Measurements from ENCODE around the gene ITGAV.

Gene ITGAV

DNA sequence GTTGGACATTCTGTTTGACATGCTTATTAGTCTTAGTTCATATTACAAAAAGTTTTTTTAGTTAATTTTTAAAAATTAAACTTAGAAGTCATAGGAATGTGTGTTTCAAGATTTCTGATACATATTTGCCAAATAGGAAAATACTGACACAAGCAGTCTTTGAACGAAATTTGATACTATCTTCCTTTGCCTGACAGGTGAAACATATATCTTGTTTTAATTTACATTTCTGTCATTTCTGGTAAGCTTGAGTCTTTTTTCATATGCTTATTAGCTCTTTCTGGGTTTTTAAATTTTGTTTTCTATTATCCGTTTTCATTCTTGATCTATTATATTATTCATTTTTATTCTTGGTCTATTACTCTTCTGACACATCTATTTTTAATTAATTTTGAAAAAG lies 24.5 kb downstream of the ITGAV start:
- DNase-seq = no peak

DNA sequence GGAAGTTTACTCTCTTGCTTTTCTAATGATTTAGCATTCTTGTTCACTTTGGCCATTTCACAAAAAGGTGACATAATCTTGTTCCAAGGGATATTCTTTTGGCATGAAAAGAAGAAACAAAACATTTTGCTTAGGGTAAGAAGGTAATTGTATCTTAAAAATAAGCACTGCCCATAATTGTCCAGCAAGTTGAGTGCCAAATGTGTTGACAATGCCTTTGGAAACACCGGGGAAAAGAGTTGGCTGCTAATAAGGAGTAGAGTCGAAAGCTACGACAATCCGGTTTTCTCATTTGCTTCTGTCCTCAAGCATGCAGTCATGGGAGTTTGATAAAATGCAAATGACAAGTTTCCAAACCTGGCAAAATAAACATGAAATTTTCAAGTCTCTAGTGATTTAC lies 27.3 kb downstream of the ITGAV start:
- DNase-seq = no peak

DNA sequence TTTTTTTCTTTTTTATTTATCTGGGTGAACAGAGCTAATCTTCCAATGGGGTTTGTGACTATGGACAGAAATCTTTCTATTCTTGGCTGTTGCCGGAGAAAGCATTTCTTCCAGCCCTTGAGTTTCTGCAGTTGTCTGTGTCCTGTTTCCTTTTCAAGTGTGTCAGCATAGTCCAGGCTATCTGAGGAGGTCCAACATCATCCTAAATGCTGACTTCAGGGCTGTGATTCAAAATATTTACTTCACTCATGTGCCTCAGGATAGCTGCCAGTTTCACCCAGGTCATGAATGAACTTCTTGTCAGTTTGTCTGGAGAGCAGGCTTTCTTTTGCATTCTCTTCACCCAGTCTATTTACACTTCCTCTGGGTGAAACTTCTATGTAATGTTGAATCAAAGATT lies 27.9 kb downstream of the ITGAV start:
- no peak for DNase-seq

DNA sequence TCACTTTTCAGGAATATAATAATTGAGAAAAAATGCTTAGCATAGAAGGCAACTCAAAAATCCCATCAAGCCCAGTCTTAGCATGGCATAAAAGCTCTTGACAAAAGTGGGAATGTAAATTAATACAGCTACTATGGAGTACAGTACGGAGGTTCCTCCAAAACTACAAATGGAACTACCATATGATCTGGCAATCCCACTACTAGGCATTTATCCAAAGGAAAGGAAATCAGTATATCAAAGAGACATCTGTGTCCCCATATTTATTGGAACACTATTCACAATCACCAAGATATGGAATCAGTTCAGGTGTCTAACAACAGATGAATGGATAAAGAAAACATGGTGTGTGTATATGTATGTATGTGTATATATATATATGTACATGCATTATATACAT lies 28.8 kb downstream of the ITGAV start:
- DNase-seq = no peak

DNA sequence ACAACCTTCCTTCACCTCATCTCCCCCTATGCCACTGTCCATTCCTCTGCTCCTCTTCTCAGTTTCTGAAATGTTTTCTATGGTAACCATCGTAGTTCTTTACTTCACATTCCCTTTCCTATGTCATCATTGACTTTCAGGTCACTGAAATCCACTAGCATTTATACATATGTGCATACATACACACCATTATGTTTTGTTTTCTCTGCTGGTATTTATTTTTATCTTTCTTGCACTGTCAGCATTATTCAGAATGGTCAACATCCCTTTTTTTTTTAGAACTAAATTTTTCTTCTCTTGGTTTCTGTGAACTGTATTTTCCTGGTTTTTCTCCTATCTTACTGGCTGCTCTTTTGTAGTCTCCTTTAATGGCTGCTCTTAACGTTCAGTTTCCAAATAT lies 33.2 kb downstream of the ITGAV start:
- no peak for DNase-seq

DNA sequence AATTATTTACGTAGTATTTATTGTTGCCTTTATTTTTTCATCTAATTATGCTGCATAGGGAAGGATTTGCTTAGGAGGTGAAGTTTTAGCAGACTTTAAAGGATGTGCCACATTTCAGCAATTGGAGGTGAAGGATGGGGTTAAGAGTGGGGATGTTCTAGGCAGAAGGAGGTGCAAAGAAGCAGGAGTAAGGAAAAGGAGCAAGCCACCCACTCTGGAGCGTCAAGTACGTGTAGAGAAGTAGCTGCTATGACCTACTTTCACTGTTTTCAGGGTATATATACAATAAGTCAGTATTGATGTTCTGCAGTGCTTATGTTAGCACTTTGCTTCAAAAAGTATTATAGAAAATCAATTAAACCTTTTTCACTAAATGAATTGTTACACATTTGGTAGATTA lies 34.4 kb downstream of the ITGAV start:
- DNase-seq = no peak

DNA sequence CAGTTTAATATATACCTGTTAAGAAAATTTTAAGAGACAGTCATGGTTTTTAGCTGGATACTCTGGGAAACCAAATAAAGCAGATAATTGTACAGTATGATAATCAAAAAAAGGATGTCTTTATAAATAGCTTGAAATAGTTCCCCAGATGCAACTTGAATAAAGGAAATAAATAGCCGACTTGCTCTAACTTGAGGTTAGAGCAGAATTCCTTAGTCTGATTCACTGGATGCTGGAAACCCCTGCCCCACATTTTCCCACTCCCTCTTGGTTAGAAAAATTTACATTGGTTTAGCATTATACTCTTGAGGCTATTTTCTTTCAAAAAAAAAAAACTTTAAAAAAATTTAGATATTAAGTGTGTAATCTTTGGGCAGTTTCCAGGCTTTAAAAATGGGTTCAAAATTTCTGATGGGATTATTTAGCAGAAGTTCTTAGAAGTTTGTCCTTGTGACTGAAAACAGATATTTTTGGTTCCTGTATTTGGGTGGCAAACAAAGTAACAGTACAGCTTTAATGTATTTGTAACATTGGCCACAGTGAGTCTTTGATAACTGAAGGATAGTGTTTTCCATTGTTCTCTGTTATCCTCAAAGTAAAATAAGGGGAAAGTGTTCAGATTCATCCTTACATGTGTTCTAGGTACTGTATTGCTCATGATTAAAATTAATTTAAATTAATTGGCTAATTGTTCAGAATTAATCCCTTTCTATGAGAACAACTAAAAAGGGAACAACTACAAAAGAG lies 39.6 kb downstream of the ITGAV start:
- DNase-seq = no peak

DNA sequence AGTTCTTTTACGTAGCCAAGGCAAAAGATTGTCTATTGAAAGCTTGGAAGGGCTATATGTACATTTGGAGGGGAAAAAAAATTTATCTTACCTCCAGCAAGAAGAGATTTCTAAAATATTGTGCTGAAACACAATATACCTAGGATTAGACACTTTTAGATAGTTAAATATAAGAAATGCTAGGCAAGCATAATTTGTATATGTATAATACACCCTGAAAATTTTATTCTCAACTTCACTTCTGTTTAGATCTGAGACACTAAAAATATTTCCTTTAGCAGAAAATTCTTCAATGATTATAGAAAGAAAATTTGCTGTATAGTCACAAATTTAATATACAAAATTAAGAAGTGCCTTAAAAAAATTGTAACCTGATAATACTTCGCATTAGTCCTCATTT lies 42.6 kb downstream of the ITGAV start:
- no peak for DNase-seq

DNA sequence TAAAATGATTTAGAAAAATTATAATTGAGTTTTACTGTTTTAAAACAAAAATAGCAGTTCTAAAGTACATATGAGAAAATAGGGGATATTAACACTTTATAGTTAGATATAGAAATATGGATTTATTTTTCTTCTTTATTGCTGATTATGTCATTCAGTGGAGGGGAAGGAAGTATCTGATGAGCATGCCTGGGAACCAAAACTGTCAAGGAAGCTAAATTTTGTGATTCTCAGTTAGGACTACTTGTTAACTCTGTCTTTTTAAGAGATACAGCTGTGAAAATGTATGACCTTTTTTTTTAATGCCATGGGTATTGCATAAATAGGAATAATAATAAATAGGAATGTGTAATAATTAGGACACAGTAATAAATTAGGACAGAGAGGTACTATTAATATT lies 44.8 kb downstream of the ITGAV start:
- no peak for DNase-seq

DNA sequence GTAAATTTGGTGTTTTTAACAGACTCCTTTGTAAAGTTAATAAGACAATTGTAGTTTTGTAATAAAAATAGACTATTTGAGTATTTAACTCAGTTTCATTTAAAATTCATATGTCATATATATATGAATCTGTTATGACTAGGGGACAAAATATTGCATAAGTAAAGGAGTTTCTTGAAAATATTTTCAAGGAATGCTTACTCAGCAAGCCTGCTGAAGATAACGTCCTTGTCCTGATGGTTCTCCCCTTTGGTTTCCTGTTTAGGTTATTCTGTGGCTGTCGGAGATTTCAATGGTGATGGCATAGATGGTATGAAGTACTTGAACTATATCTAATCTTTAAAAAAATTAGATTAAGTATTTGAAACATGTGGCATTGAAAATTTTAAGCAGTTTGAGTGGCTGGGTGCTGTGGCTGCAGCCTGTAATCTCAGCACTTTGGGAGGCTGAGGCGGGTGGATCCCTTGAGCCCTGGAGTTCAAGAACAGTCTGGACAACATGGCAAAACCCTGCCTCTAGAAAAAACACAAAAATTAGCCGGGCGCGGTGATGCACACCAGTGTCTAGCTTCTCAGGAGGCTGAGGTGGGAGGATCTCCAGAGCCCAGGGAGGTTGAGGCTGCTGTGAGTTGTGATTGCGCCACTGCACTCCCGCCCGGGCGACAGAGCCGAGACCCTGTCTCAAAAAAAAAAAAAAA lies 47.1 kb downstream of the ITGAV start:
- DNase-seq = no peak

DNA sequence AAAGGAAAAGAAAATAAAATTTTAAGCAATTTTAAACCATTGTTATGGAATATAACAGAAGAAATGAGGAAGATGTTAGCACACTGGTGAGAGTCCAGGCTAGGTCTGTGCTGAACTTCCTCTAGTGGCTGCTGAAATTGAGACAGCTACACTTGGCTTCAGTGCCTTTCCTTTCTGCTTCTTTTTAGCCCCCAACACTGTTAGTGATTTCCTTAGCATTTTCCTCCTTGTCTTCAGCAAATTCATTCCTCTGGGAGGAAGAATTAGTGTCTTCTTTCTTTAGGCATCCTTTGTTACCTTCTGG lies 47.6 kb downstream of the ITGAV start:
- DNase-seq = no peak

DNA sequence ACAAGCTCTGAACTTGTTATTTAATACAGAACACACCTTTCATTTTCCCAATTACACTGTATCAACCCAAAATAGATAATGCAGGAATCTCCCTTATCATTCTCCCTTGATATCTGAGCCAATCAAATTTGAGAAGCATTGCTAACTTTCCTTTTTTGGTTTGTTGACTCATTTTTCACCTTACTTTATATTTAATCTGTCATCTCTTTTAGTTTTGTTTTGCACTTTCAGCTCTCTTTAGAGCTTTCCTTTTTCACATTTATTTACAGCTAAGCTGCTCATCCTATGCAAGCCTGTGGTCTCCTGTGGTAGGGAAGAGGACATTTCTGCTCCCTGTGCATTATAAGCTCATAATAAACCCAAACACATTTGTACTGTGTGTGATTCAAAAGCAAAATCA lies 50.1 kb downstream of the ITGAV start:
- DNase-seq = no peak

DNA sequence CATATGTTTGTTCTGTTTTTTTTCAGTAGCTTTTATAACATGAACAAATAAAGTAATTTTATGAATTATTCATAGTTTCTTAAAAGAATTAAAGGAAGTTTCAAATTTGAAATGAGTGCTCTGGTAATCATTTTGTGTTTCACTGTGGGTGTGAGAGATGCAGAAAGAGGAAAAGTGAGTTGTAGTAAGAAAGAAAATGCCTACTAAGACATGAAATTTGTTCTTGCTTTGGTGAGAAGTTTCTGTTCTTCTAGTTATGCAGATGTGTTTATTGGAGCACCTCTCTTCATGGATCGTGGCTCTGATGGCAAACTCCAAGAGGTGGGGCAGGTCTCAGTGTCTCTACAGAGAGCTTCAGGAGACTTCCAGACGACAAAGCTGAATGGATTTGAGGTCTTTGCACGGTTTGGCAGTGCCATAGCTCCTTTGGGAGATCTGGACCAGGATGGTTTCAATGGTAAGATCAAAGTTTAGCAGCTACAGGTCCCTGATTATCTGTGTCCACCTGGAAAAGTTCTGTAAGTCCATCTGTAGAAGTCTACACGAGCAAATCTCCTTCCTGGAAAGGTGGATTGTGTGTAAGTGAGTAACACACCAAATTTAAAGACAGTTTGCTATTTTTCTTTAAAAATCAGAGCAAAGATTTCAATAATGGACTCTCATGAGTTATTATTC lies 51.4 kb downstream of the ITGAV start:
- DNase-seq = no peak

DNA sequence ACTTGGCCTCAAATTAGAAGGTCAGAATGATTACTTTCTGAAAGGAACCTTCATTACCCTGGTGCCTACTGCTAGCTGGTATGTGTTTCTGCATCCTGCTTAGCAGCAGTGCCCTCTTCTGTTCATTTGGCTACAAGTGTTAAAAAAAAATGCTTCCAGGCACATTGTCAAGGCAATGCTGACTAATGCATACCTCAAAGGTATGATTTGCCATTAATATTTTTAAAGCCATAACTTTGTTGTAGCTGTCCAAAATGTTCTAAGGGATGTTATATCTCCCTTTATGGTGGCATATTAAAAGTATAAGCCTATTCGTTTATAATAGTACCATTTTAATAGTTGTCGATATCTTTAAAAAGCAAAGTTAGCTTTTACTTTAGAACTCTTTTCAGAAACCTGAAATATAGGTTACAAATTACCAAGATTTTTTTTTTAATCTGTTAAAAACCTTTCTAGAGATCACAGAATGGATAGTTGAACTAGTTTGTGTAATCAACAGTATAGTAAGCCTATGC lies 52.0 kb downstream of the ITGAV start:
- DNase-seq = peak; percentile 35

DNA sequence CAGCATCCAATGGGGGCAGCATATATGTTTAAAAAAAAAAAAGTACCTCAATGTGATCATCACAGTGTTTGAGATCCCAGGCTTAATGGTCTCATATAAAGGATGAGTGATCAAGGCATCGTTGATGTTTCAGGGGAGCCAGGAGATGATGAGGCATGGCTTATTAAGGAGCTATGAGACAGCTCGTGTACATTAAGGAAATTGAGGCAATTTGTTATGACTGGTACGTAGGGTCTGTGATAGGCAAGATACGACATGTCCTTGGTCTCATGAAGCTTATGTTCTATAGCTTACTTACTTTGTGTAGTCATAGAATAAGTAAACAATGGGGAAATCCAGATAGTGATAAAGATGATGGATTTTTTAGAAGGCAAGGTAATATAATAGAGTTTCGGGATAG lies 54.9 kb downstream of the ITGAV start:
- DNase-seq = no peak

DNA sequence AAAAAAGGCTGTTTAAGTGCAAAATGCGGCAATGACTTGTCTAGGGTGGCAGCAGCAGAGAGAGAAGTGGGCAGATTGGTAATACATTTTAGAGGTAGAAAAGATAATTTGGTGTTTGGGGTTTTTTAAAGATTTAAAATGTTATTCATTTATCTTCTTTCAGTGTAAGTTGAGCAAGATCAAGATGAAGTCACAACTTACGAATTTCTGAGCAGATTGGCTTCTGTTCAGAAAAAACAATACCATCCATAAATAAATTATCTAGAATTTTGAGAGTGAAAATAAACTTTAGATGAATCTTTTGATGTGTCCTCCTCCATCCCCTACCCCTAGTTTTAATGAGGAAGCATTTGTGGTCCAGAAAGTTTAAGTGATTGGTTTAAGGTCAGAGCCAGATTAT lies 56.1 kb downstream of the ITGAV start:
- DNase-seq = no peak

DNA sequence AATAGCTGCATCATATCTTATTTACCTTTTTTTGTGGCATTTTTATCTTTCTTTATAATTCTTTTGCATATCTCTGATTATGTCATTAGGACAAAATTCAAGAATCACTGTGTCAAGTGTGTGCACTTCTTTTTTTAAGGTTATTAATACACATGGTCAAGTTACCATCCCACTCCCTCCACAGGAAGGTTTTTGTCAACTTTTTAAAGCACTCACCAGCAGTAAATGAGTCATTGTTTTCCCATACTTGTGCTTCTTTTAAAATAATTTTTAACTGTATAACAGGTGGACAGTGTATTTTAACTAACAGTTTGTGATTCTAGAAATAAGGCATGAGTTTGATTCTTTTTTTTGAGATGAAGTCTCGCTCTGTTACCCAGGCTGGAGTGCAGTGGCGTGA lies 58.3 kb downstream of the ITGAV start:
- DNase-seq = no peak

DNA sequence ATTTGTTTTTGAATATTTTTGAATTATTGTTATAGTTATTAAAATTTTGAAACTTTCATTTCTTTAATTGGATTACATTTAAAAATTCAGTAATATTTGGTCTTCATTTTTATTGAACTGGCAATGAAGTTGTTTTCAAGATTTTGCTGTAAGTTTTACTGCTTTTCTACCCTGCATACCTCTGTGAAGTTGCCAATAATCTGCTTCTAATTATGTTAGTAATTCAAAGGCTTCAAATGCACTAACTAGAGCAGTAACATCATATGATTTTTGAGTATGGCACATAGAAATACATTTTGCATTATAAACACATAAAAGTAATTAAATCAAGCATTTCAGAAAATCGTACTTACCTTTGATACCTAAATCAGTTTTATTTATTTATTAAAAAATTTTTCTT lies 63.7 kb downstream of the ITGAV start:
- no peak for DNase-seq

DNA sequence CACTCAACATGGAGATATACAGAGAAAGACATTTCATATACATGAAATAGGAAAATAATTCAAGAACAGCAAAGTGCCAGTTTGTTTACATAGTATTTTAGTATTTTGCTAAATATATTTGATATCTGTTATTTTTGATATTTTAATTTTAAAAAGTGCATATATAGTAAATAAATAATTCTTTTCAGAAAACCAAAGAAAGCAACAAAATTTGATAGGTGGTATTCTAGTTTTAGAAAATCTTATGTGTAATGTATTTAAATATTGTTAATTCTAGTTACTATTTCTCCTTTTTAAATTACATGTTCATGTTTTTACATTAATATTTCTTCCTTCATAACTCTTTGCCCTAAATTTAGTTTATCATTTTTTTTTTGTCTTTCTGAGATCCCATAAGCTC lies 69.5 kb downstream of the ITGAV start:
- no peak for DNase-seq

DNA sequence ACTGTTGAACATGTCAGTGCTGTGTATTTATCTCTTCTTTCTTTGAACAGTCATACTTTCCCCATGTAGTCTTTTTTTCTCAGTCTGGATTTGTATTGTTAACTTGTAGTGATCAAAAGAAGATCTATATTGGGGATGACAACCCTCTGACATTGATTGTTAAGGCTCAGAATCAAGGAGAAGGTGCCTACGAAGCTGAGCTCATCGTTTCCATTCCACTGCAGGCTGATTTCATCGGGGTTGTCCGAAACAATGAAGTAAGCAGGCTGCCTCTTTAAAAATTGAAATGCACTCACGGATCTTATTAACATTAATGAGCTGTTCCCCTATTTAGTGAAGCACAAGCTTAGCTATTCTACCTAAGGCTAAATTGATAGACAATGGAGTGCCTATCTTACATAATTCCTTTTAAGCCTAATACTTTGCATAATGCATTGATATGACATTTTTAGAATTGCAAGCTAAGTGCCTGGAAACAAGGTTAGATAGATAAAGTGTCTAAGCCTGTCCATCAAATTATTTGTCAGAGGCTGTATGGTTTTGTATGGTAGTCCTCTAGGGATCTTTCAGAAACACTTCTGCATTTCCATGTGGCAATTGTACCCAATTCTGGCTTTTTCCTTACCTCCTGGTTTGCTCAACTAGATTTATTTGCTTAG lies 74.7 kb downstream of the ITGAV start:
- no peak for DNase-seq

DNA sequence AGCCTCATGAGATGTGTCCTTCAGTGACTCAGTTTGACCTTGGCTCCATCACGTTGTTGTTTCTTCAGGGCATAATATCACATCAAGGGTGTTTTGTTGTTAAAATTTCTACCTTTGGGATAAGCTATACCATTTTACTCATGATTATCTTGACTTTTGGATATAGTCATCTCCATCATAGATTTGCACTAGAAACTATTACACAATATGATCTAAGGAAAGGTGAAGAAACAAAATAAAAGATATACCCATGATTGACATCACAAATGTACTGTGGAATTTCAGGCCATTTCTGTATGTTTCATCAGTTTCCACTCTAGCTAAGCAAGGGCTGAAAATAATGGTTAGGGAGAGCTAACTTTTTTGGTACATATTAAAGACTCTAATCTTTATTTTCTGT lies 79.3 kb downstream of the ITGAV start:
- no peak for DNase-seq

DNA sequence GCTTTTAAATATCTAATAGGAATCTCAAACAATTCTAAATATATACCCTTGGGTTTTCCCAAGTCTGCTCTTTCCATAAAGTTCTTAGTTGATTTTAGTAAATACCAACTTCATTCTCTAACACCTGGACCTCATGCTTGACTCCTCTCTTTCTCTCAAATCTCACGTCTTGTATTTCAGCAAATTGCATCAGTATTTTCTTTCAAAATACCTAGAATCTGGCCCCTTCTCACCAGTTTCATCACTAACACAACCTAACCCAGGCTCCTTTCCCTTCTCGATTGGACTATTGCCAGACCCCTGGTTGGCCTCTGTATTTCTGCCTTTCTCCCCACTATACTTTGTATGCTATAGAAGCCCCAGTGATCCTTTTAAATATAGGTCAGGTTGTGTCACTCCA lies 81.0 kb downstream of the ITGAV start:
- no peak for DNase-seq

DNA sequence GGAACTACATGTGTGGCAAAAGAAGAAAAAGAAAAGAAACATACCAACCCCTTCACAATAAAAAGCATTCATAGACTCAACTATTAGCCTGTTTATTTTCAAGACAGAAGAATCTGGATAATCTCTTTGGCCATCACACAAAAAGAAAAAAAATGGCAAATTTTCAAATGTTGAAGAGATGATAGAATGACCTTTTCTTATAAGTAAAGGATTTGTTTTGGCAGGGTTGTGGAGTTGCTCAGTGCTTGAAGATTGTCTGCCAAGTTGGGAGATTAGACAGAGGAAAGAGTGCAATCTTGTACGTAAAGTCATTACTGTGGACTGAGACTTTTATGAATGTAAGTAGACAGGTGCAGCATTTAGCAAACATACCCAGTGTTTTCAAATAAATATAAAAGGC lies 85.5 kb downstream of the ITGAV start:
- DNase-seq = no peak

DNA sequence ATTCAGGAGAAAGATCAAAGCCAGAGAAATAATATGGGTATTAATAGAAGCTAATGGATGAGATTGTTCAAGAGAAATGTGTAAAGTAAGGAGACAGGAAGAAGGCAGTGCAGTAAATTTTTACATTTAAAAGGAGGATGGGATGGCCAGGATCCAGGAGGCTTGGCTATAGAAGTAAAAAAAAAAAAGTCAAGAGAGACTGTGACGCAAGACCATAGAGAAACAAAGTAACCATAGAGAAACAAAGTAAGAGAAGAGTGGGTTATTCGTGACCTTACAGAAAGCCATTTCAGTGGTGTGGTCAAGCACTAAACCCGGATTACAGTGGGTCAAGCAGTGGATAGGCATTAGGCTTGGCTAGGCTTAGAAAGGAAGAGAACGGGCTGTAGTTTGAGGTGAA lies 93.5 kb downstream of the ITGAV start:
- no peak for DNase-seq

All from COR-L47 (cell line).